Large intestine (tissue), 3 donors: Measurements from ENCODE around the gene RENBP. TPM values are rescaled to one million over a fixed set of nuclear protein-coding genes. Genes with fewer than 3 reads are reported as not detected.

ENCODE experiments used
- DNase-seq, 2 donors: peaks; one replicate each; pipeline versions ENCODE4 v3.0.0 to v3.0.0-alpha.2; 2013
- H3K27ac ChIP-seq: one replicate; pipeline ENCODE4 v1.5.1; 2013; ENCODE audit warnings: low read length
- H3K27me3 ChIP-seq: 2 replicates; pipeline ENCODE4 v1.6.1; 2013; ENCODE audit warnings: low read length; ENCODE audit not compliant: control insufficient read depth, insufficient read depth
- H3K36me3 ChIP-seq: 2 replicates; pipeline ENCODE4 v1.6.1; 2013; ENCODE audit warnings: low read length; ENCODE audit not compliant: control insufficient read depth, insufficient read depth
- H3K4me1 ChIP-seq: one replicate; pipeline ENCODE4 v1.6.1; 2013; ENCODE audit warnings: low read length; ENCODE audit not compliant: control insufficient read depth, insufficient read depth
- H3K4me3 ChIP-seq: one replicate; pipeline ENCODE4 v1.5.1; 2013; ENCODE audit warnings: low read length
- H3K9me3 ChIP-seq: one replicate; pipeline ENCODE4 v1.6.1; 2013; ENCODE audit warnings: mild to moderate bottlenecking, low read depth, low read length, moderate library complexity; ENCODE audit not compliant: control insufficient read depth
- WGBS: methylation state at CpG from one replicate; pipeline ENCODE4 v1.1.5; 2013; ENCODE audit warnings: low lambda C conversion rate; ENCODE audit not compliant: insufficient coverage; 5-methylcytosine and 5-hydroxymethylcytosine counted together
- polyA plus RNA-seq: library from polyadenylated mRNA; unstranded; fragments of 120-200 nt; gene quantifications from one replicate; pipeline ENCODE4 v1.2.1, GENCODE V29; 2013

RENBP gene
- polyA plus RNA-seq, 1 donor = 85.8 TPM

- Histone ChIP-seq H3K4me3 (peak overlapping the region; percentile 64), H3K4me1 (peaks cover 34% of the 10 kb centered on the region), H3K27ac (peak overlapping the region; percentile 90), H3K27me3 (no peaks in the 10 kb centered on the region), H3K9me3 (no peaks in the 10 kb centered on the region), H3K36me3 (peaks cover 23% of the 10 kb centered on the region)
- WGBS = no CpG with 5 or more reads among the region's 31 CpGs
- DNase-seq = peak; percentile 58 to 73
These were observed 17.4 kb downstream of the RENBP start for GRCh38 chrX:153926858-153927671.

GRCh38 chrX:153926552-153926857, 17.9 kb downstream of the RENBP start:
- no peak for DNase-seq
- H3K4me3 ChIP-seq = peak overlapping the region; percentile 64
- H3K9me3 ChIP-seq = no peaks in the 10 kb centered on the region
- H3K27ac ChIP-seq = peak overlapping the region; percentile 90
- H3K4me1 ChIP-seq = peaks cover 38% of the 10 kb centered on the region
- peaks cover 18% of the 10 kb centered on the region for H3K36me3 ChIP-seq
- no CpG with 5 or more reads among the region's 4 CpGs for WGBS
- no peaks in the 10 kb centered on the region for H3K27me3 ChIP-seq

GRCh38 chrX:153925739-153926551, 18.5 kb downstream of the RENBP start, which contains the start of gene ARHGAP4:
ARHGAP4 (minus strand) TSS chrX:153926264; CDS start chrX:153926202, 62 bp downstream.
- Histone ChIP-seq H3K9me3 (no peaks in the 10 kb centered on the region), H3K27me3 (no peaks in the 10 kb centered on the region), H3K4me3 (peak within 1 kb of the TSS; percentile 64), H3K4me1 (peaks cover 38% of the 10 kb centered on the region), H3K36me3 (peaks cover 13% of the 10 kb centered on the region), H3K27ac (peak within 1 kb of the TSS; percentile 90)
- no CpG with 5 or more reads among the region's 59 CpGs for WGBS
- peak in 1 of 2 donors; percentile 40 for DNase-seq

GRCh38 chrX:153925387-153925738, 19.1 kb downstream of the RENBP start:
- Histone ChIP-seq H3K4me1 (peaks cover 38% of the 10 kb centered on the region), H3K4me3 (peak overlapping the region; percentile 35)
- WGBS = no CpG with 5 or more reads among the region's 4 CpGs

GRCh38 chrX:153924149-153924861, 20.1 kb downstream of the RENBP start:
- Histone ChIP-seq H3K9me3 (no peaks in the 10 kb centered on the region), H3K4me3 (no peak overlapping the region), H3K36me3 (no peaks in the 10 kb centered on the region), H3K27me3 (no peaks in the 10 kb centered on the region), H3K4me1 (peaks cover 36% of the 10 kb centered on the region), H3K27ac (no peak overlapping the region)
- no CpG with 5 or more reads among the region's 14 CpGs for WGBS
- DNase-seq = peak in 1 of 2 donors; percentile 42

More at GRCh38 chrX:153925387-153925738, 19.1 kb downstream of the RENBP start:
- peaks cover 8% of the 10 kb centered on the region for H3K36me3 ChIP-seq
- H3K27ac ChIP-seq = peak overlapping the region; percentile 38
- H3K27me3 ChIP-seq = no peaks in the 10 kb centered on the region
- no peak for DNase-seq
- no peaks in the 10 kb centered on the region for H3K9me3 ChIP-seq

- Histone ChIP-seq H3K36me3 (no peaks in the 10 kb centered on the region), H3K4me1 (peaks cover 29% of the 10 kb centered on the region), H3K9me3 (no peaks in the 10 kb centered on the region), H3K4me3 (no peak overlapping the region), H3K27ac (no peak overlapping the region), H3K27me3 (no peaks in the 10 kb centered on the region)
- no CpG with 5 or more reads among the region's 25 CpGs for WGBS
- DNase-seq = no peak
These were observed 21.2 kb downstream of the RENBP start for GRCh38 chrX:153922932-153923857.

GRCh38 chrX:153921511-153922446, 22.7 kb downstream of the RENBP start:
- Histone ChIP-seq H3K4me3 (no peak overlapping the region), H3K9me3 (no peaks in the 10 kb centered on the region), H3K36me3 (no peaks in the 10 kb centered on the region), H3K4me1 (peaks cover 25% of the 10 kb centered on the region), H3K27ac (peak overlapping the region; percentile 29), H3K27me3 (no peaks in the 10 kb centered on the region)
- no CpG with 5 or more reads among the region's 40 CpGs for WGBS
- no peak for DNase-seq

GRCh38 chrX:153921070-153921469, 23.4 kb downstream of the RENBP start:
- Histone ChIP-seq H3K27me3 (no peaks in the 10 kb centered on the region), H3K27ac (peak overlapping the region; percentile 29), H3K9me3 (no peaks in the 10 kb centered on the region), H3K36me3 (no peaks in the 10 kb centered on the region), H3K4me1 (peaks cover 20% of the 10 kb centered on the region), H3K4me3 (no peak overlapping the region)
- DNase-seq = no peak
- WGBS = no CpG with 5 or more reads among the region's 16 CpGs

GRCh38 chrX:153920546-153920945, 23.9 kb downstream of the RENBP start:
- no peak overlapping the region for H3K4me3 ChIP-seq
- H3K4me1 ChIP-seq = peaks cover 16% of the 10 kb centered on the region
- no peaks in the 10 kb centered on the region for H3K36me3 ChIP-seq
- H3K9me3 ChIP-seq = no peaks in the 10 kb centered on the region
- no peak for DNase-seq
- H3K27me3 ChIP-seq = no peaks in the 10 kb centered on the region
- H3K27ac ChIP-seq = no peak overlapping the region
- WGBS = no CpG with 5 or more reads among the region's 14 CpGs
